IPS-18c (cell line): ENCODE measurements around the gene SLC6A9.
A peak's percentile ranks its signal among the peaks of the same experiment; 100 is the strongest.

Experiments used
- H3K4me3 ChIP-seq: 2 replicates; pipeline ENCODE4 v1.7.0; 2013; ENCODE audit warnings: low read depth, mild to moderate bottlenecking, low read length, moderate library complexity; ENCODE audit not compliant: insufficient read depth
- H3K9me3 ChIP-seq: one replicate; pipeline ENCODE4 v1.6.1; 2013; ENCODE audit warnings: mild to moderate bottlenecking, low read length, moderate library complexity; ENCODE audit not compliant: control insufficient read depth, insufficient read depth

The SLC6A9 gene

GRCh38 chr1:44031252-44032169, at the start of gene SLC6A9:
Gene SLC6A9 (minus strand): TSS chr1:44031462. CDS start chr1:44024277, 7,185 bp downstream.
- Histone ChIP-seq H3K9me3 (no peaks in the 10 kb centered on the region), H3K4me3 (peak within 1 kb of the TSS; percentile 88)

DNA sequence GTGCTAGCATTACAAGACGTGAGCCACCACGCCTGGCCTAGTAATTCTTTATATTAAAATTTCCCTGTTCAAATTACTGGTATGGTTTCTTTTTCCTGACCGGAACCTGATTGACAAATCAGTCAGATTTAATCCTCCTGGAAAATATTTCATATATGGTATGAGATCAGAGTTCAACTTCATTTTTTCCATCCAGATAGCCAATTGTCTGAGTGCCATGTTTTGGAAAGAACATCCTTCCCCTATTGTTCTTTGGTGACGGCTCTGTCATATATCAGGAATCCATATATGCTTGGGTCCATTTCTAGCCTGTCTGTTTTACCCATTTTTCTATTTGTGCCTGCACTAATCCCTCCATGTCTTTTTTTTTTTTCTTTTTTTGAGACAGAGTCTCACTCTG, 48.3 kb upstream of the SLC6A9 start:
- no peaks in the 10 kb centered on the region for H3K9me3 ChIP-seq
- H3K4me3 ChIP-seq: no peak overlapping the region

DNA sequence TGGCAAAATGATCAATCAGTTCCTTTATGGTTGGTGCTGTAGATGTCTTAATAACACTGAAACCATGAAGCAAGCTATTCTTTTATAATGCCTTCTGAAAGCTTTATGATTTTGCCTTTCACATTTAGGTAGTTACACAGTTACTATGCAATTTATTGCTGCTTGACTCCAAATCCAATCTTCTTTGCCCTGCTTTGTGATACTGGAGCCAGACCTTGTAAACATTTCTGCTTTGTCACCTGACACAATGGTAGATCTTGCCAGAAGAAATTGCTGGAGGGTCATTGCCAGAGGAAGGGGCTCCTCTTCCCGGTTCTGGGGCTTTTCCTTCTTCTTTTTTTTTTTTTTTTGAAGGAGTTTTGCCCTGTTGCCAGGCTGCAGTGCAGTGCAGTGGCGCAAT, 46.8 kb upstream of the SLC6A9 start:
- Histone ChIP-seq H3K9me3 (no peaks in the 10 kb centered on the region), H3K4me3 (no peak overlapping the region)

DNA sequence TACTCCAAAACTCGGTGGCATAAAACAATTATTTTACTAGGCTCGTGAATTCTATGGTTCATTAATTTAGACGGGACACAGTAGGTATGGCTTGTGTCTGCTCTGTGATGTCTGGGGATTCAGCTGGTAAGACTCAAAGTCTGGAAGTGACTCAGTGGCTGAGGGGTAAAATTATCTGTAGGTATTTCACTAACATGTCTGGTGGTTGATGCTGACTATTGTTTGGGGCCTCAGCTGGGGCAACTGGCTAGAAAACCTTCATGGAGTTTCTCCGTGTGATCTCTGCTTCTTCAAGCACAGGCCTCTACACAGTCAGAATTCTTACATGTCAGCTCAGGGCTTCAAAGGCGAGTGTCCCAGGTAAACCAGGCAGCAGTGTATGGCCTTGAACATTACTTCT, 46.2 kb upstream of the SLC6A9 start:
- no peaks in the 10 kb centered on the region for H3K9me3 ChIP-seq
- H3K4me3 ChIP-seq: no peak overlapping the region

GRCh38 chr1:44076066-44076465, 44.8 kb upstream of the SLC6A9 start:
- Histone ChIP-seq H3K9me3 (no peaks in the 10 kb centered on the region), H3K4me3 (no peak overlapping the region)

DNA sequence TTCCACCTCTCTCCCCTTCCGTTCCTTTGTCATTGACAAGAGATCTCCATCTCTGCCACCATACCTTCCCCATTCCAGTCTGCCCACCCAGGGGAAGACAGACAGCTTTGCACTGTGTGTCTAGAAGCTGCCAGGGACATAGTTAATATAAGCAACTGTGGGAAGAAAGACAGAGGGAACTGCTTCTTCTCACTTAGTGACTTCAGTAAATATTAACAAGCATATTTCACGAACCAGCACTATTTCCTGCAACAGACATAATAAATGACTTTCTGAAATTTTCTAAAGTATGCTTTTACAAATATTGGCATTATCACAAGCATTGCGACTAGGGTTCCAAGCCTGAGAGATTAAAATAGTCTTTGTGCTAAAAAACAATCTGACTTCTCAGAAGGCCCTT, 43.2 kb upstream of the SLC6A9 start:
- peaks cover 1% of the 10 kb centered on the region for H3K9me3 ChIP-seq
- H3K4me3 ChIP-seq: no peak overlapping the region

DNA sequence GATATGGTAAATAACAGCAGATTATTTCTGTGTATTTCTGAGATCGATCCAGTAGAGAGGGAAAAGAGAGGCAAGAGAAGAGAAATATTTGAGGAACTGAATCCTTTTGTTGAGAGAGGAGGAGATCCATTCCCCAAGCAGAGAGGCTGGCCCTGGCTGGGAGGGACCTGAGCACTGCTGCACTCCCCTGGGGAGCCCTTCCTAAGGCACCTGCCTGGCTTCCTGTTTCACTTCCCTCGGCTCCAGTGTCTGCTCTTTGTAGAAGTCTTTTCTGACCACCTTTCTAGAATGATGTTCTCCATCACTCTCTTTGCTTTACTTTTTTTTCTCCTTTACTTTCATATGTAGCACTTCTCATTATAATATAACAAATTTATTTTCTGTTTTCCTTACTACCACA, 42.3 kb upstream of the SLC6A9 start:
- Histone ChIP-seq H3K9me3 (peaks cover 3% of the 10 kb centered on the region), H3K4me3 (no peak overlapping the region)

GRCh38 chr1:44072821-44073220, 41.6 kb upstream of the SLC6A9 start:
- Histone ChIP-seq H3K9me3 (peaks cover 3% of the 10 kb centered on the region), H3K4me3 (no peak overlapping the region)

GRCh38 chr1:44072204-44072603, 40.9 kb upstream of the SLC6A9 start:
- Histone ChIP-seq H3K4me3 (no peak overlapping the region), H3K9me3 (peaks cover 3% of the 10 kb centered on the region)

- Histone ChIP-seq H3K4me3 (no peak overlapping the region), H3K9me3 (peaks cover 3% of the 10 kb centered on the region)
Observed at GRCh38 chr1:44071461-44071860, 40.2 kb upstream of the SLC6A9 start.

DNA sequence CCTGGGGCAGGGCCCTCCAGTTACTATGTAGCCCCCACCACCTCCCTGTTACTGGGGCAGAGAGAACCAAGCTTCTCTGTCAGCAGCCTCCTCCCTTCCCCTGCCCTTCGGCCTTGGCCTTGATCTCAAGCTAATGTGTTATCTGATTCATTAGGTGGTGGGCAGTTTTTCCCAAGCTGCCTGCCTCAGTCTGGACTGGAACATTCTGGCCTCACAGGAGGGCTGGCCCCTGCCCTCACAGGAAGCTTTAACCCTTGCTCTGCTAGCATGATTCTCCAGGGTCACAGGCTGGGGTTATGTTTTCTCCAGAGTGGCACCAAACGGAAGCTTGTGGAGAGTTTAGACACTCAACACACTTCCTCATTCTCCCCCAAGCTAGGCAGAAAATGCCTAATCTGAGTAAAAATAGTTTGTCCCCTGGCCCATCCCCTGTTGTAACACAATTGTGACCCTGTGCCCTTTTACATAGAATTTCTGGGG, 37.2 kb upstream of the SLC6A9 start:
- Histone ChIP-seq H3K9me3 (peaks cover 3% of the 10 kb centered on the region), H3K4me3 (no peak overlapping the region)

DNA sequence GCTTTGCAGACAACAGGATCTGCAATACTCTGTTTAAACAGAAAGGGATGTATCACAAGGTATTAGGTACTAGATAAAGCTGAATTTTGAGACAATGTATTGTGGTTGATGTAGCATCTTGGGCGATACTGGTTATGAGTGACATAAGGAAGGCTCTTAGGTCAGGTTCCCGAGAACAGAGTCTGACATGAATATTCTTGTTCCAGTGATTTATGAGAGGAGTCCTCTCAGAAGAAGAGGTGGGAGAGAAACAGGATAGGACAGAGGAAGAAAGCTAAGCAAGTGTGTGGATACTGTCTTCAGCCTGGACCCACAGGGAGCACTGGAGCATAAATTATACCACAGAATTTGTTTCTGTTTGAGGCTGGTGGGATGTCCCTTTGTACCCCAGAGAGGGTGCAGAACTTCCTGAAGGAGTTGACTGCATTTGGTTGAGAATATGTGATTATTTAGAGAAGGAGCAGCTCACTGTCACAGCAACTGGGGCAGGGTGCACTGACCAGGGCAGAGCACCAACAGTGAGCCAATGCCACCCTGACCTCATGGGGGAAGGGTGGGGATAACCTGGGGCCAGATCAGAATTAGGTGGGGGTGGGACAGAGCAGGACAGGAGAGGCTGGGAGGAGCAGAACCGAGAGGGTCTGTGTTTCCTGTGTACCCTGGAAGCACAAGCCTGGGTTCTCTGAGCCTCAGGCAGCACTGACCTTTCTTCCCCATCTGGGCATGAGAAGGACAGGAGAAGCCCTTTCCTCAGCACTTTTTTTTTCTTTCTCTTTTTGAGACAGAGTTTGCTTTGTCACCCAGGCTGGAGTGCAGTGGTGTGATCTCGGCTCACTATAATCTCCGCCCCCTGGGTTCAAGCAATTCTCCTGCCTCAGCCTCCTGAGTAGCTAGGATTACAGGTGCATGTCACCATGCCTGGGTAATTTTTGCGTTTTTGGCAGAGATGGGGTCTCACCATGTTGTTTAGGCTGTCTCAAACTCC, 36.3 kb upstream of the SLC6A9 start:
- Histone ChIP-seq H3K4me3 (no peak overlapping the region), H3K9me3 (peaks cover 3% of the 10 kb centered on the region)

GRCh38 chr1:44062656-44063179, 31.5 kb upstream of the SLC6A9 start:
- Histone ChIP-seq H3K4me3 (no peak overlapping the region), H3K9me3 (peaks cover 2% of the 10 kb centered on the region)

DNA sequence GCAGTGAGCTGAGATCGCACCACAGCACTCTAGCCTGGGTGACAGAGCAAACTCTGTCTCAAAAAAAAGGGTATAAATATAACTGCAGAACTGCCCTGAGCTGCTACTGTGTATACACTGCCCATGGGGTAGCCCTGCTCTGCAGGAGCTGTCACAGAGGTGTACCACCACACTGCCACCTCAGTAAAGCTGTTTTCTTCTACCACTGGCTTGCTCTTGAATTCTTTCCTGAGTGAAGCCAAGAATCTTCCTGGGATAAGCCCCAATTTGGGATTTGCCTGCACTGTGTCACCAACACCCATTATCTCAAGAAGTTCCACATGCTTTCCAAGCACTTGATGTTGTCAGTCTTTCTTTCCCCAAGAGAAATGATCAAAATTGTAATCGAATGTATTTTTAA, 30.6 kb upstream of the SLC6A9 start:
- peaks cover 2% of the 10 kb centered on the region for H3K9me3 ChIP-seq
- no peak overlapping the region for H3K4me3 ChIP-seq

GRCh38 chr1:44060830-44061267, 29.6 kb upstream of the SLC6A9 start:
- Histone ChIP-seq H3K4me3 (no peak overlapping the region), H3K9me3 (peaks cover 2% of the 10 kb centered on the region)

GRCh38 chr1:44059664-44060355, 28.5 kb upstream of the SLC6A9 start:
- Histone ChIP-seq H3K9me3 (peaks cover 2% of the 10 kb centered on the region), H3K4me3 (no peak overlapping the region)

DNA sequence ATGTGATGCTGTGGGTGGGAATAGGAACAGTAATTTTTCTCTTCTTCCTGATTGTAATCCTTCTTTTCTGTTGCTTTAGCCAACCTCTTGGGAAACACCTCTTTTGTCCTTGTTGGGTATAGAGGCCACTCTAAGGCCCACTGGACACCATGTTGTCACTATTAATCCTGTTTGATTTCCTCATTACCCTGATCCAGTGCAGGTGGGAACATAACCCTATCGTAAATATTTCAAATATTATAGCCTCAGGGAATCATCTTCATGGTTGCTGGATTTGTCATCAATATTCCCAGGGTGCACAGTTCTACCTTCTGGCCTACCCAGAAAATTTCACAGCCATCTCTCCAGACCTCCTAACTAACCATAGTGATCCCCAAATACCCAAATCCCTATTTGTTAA, 27.9 kb upstream of the SLC6A9 start:
- H3K4me3 ChIP-seq: no peak overlapping the region
- H3K9me3 ChIP-seq: peaks cover 2% of the 10 kb centered on the region
